ENCODE results near the gene BGN. TPM values are rescaled to one million over a fixed set of nuclear protein-coding genes. Genes with fewer than 3 reads are reported as not detected.

BGN gene
- total and polyA plus RNA-seq, 5 donors, result 167 to 244 (median 204) TPM

- no peak for DNase-seq
- Histone ChIP-seq H3K27me3 (ENCODE audit: control insufficient read depth, insufficient read depth) (no peaks in the 10 kb centered on the region), H3K27ac (ENCODE audit: low read length) (no peak overlapping the region), H3K4me3 (ENCODE audit: low read length) (no peak overlapping the region), H3K4me1 (ENCODE audit: control insufficient read depth, insufficient read depth, low read length) (no peaks in the 10 kb centered on the region), H3K9me3 (ENCODE audit: control insufficient read depth, low read length) (no peaks in the 10 kb centered on the region)
- intact Hi-C loops (cut with DNase I), result no loop called here
- no peak for ATAC-seq
- WGBS, result 67% methylated on average over 7 of the region's 7 CpGs
These were observed 25.6 kb downstream of the BGN start for GRCh38 chrX:153520287-153520917.

GRCh38 chrX:153521034-153521433 is 26.3 kb downstream of the BGN start:
- Histone ChIP-seq H3K27me3 (ENCODE audit: control insufficient read depth, insufficient read depth) (no peaks in the 10 kb centered on the region), H3K9me3 (ENCODE audit: control insufficient read depth, low read length) (no peaks in the 10 kb centered on the region), H3K27ac (ENCODE audit: low read length) (no peak overlapping the region), H3K4me1 (ENCODE audit: control insufficient read depth, insufficient read depth, low read length) (no peaks in the 10 kb centered on the region), H3K4me3 (ENCODE audit: low read length) (no peak overlapping the region)
- WGBS, result 35% methylated on average over 9 of the region's 9 CpGs
- ATAC-seq, result peak in 1 of 2 donors; percentile 19
- intact Hi-C loops (cut with DNase I), result no loop called here
- no peak for DNase-seq

- intact Hi-C loops (cut with DNase I), result no loop called here
- Histone ChIP-seq H3K4me1 (ENCODE audit: control insufficient read depth, insufficient read depth, low read length) (no peaks in the 10 kb centered on the region), H3K27ac (ENCODE audit: low read length) (no peak overlapping the region), H3K4me3 (ENCODE audit: low read length) (no peak overlapping the region), H3K27me3 (ENCODE audit: control insufficient read depth, insufficient read depth) (no peaks in the 10 kb centered on the region), H3K9me3 (ENCODE audit: control insufficient read depth, low read length) (no peaks in the 10 kb centered on the region)
- ATAC-seq (no peak), DNase-seq (no peak)
- 38% methylated on average over 12 of the region's 12 CpGs for WGBS
These were observed 27.5 kb downstream of the BGN start for GRCh38 chrX:153522259-153522658.

GRCh38 chrX:153523269-153523668 is 28.5 kb downstream of the BGN start:
- Histone ChIP-seq H3K27me3 (ENCODE audit: control insufficient read depth, insufficient read depth) (no peaks in the 10 kb centered on the region), H3K4me3 (ENCODE audit: low read length) (no peak overlapping the region), H3K4me1 (ENCODE audit: control insufficient read depth, insufficient read depth, low read length) (no peaks in the 10 kb centered on the region), H3K9me3 (ENCODE audit: control insufficient read depth, low read length) (no peaks in the 10 kb centered on the region), H3K27ac (ENCODE audit: low read length) (no peak overlapping the region)
- intact Hi-C loops (cut with DNase I), result no loop called here
- 78% methylated on average over 7 of the region's 7 CpGs for WGBS
- DNase-seq (no peak), ATAC-seq (no peak)

- ATAC-seq (no peak), DNase-seq (no peak)
- H3K9me3 ChIP-seq (ENCODE audit: control insufficient read depth, low read length), result no peaks in the 10 kb centered on the region
- no peaks in the 10 kb centered on the region for H3K4me1 ChIP-seq (ENCODE audit: control insufficient read depth, insufficient read depth, low read length)
- intact Hi-C loops (cut with DNase I), result no loop called here
- H3K27me3 ChIP-seq (ENCODE audit: control insufficient read depth, insufficient read depth), result no peaks in the 10 kb centered on the region
- no peak overlapping the region for H3K27ac ChIP-seq (ENCODE audit: low read length)
- no peak overlapping the region for H3K4me3 ChIP-seq (ENCODE audit: low read length)
- WGBS, result 89% methylated on average over 3 of the region's 3 CpGs
These were observed 29.5 kb downstream of the BGN start for GRCh38 chrX:153524234-153524633.

GRCh38 chrX:153525451-153525850 is 30.7 kb downstream of the BGN start:
- no peak for ATAC-seq
- Histone ChIP-seq H3K27me3 (ENCODE audit: control insufficient read depth, insufficient read depth) (no peaks in the 10 kb centered on the region), H3K4me3 (ENCODE audit: low read length) (no peak overlapping the region), H3K4me1 (ENCODE audit: control insufficient read depth, insufficient read depth, low read length) (no peaks in the 10 kb centered on the region), H3K9me3 (ENCODE audit: control insufficient read depth, low read length) (no peaks in the 10 kb centered on the region), H3K27ac (ENCODE audit: low read length) (no peak overlapping the region)
- WGBS, result 83% methylated on average over 6 of the region's 6 CpGs
- intact Hi-C loops (cut with DNase I), result no loop called here
- no peak for DNase-seq

GRCh38 chrX:153526042-153526441 is 31.3 kb downstream of the BGN start:
- WGBS, result 44% methylated on average over 7 of the region's 7 CpGs

GRCh38 chrX:153526801-153527200 is 32.0 kb downstream of the BGN start:
- H3K4me3 ChIP-seq (ENCODE audit: low read length), result no peak overlapping the region

More at GRCh38 chrX:153526042-153526441, 31.3 kb downstream of the BGN start:
- no peaks in the 10 kb centered on the region for H3K27me3 ChIP-seq (ENCODE audit: control insufficient read depth, insufficient read depth)
- no peak overlapping the region for H3K4me3 ChIP-seq (ENCODE audit: low read length)
- H3K9me3 ChIP-seq (ENCODE audit: control insufficient read depth, low read length), result no peaks in the 10 kb centered on the region
- no peak overlapping the region for H3K27ac ChIP-seq (ENCODE audit: low read length)
- H3K4me1 ChIP-seq (ENCODE audit: control insufficient read depth, insufficient read depth, low read length), result no peaks in the 10 kb centered on the region
- DNase-seq (no peak), ATAC-seq (no peak)
- intact Hi-C loops (cut with DNase I), result no loop called here

GRCh38 chrX:153527208-153527607 is 32.4 kb downstream of the BGN start:
- WGBS, result 76% methylated on average over 15 of the region's 15 CpGs
- DNase-seq, result no peak
- intact Hi-C loops (cut with DNase I), result no loop called here
- no peaks in the 10 kb centered on the region for H3K9me3 ChIP-seq (ENCODE audit: control insufficient read depth, low read length)
- ATAC-seq, result no peak
- H3K4me3 ChIP-seq (ENCODE audit: low read length), result no peak overlapping the region
- H3K4me1 ChIP-seq (ENCODE audit: control insufficient read depth, insufficient read depth, low read length), result no peaks in the 10 kb centered on the region
- H3K27ac ChIP-seq (ENCODE audit: low read length), result no peak overlapping the region
- no peaks in the 10 kb centered on the region for H3K27me3 ChIP-seq (ENCODE audit: control insufficient read depth, insufficient read depth)

More at GRCh38 chrX:153526801-153527200, 32.0 kb downstream of the BGN start:
- intact Hi-C loops (cut with DNase I), result no loop called here
- no peaks in the 10 kb centered on the region for H3K4me1 ChIP-seq (ENCODE audit: control insufficient read depth, insufficient read depth, low read length)
- H3K27me3 ChIP-seq (ENCODE audit: control insufficient read depth, insufficient read depth), result no peaks in the 10 kb centered on the region
- H3K9me3 ChIP-seq (ENCODE audit: control insufficient read depth, low read length), result no peaks in the 10 kb centered on the region
- ATAC-seq (no peak), DNase-seq (no peak)
- WGBS, result 49% methylated on average over 10 of the region's 10 CpGs
- H3K27ac ChIP-seq (ENCODE audit: low read length), result no peak overlapping the region

GRCh38 chrX:153530411-153531129 is 35.8 kb downstream of the BGN start:
- ATAC-seq, result no peak
- Histone ChIP-seq H3K9me3 (ENCODE audit: control insufficient read depth, low read length) (no peaks in the 10 kb centered on the region), H3K4me3 (ENCODE audit: low read length) (no peak overlapping the region), H3K27me3 (ENCODE audit: control insufficient read depth, insufficient read depth) (no peaks in the 10 kb centered on the region), H3K27ac (ENCODE audit: low read length) (no peak overlapping the region), H3K4me1 (ENCODE audit: control insufficient read depth, insufficient read depth, low read length) (no peaks in the 10 kb centered on the region)
- intact Hi-C loops (cut with DNase I), result no loop called here
- 73% methylated on average over 18 of the region's 20 CpGs for WGBS
- DNase-seq, result no peak

GRCh38 chrX:153533091-153533490 is 38.3 kb downstream of the BGN start:
- DNase-seq, result no peak
- Histone ChIP-seq H3K27me3 (ENCODE audit: control insufficient read depth, insufficient read depth) (no peaks in the 10 kb centered on the region), H3K4me3 (ENCODE audit: low read length) (no peak overlapping the region), H3K27ac (ENCODE audit: low read length) (no peak overlapping the region), H3K4me1 (ENCODE audit: control insufficient read depth, insufficient read depth, low read length) (no peaks in the 10 kb centered on the region), H3K9me3 (ENCODE audit: control insufficient read depth, low read length) (no peaks in the 10 kb centered on the region)
- 57% methylated on average over 15 of the region's 15 CpGs for WGBS
- no peak for ATAC-seq
- intact Hi-C loops (cut with DNase I), result no loop called here
